Lung (tissue), 12 donors: ENCODE data around the gene MROH9. TPM values are rescaled to one million over a fixed set of nuclear protein-coding genes. Genes with fewer than 3 reads are reported as not detected.

Experiments used
- ATAC-seq: fragments of 200-7000 bp; cut with Tn5 transposase; one replicate; pipeline ENCODE4 v1.9.1; 2020; ENCODE audit warnings: moderate number of reproducible peaks; ENCODE audit not compliant: insufficient read depth, low FRiP score
- DNase-seq, 3 donors: peaks; one replicate each; pipeline ENCODE4 v3.0.0-alpha.2; 2013 to 2017
- H3K27ac ChIP-seq, 2 donors: one replicate each; pipeline ENCODE4 v1.5.1; 2013; ENCODE audit warnings: mild to moderate bottlenecking in 2 of 2, moderate library complexity in 2 of 2, control low read depth in 1 of 2, inconsistent platforms in 1 of 2, low read depth in 1 of 2, low read length in 1 of 2
- H3K27me3 ChIP-seq, 3 donors: one replicate each; pipeline ENCODE4 v1.5.1; 2013; ENCODE audit warnings: low read length in 2 of 3; ENCODE audit not compliant: control insufficient read depth in 3 of 3, insufficient read depth in 3 of 3
- H3K36me3 ChIP-seq, 4 donors: one replicate each; pipeline ENCODE4 v1.5.1; 2013; ENCODE audit warnings: low read length in 4 of 4, mild to moderate bottlenecking in 1 of 4, moderate library complexity in 1 of 4; ENCODE audit not compliant: control insufficient read depth in 4 of 4, insufficient read depth in 4 of 4
- H3K4me1 ChIP-seq, 5 donors: one replicate each; pipeline ENCODE4 v1.5.1; 2013; ENCODE audit warnings: low read length in 5 of 5, mild to moderate bottlenecking in 2 of 5, moderate library complexity in 1 of 5; ENCODE audit not compliant: control insufficient read depth in 5 of 5, insufficient read depth in 5 of 5
- H3K4me3 ChIP-seq: one replicate; pipeline ENCODE4 v1.5.1; 2013; ENCODE audit warnings: mild to moderate bottlenecking, control low read depth, moderate library complexity
- H3K9ac ChIP-seq, 2 donors: one replicate each; pipeline ENCODE4 v1.5.1; 2013; ENCODE audit warnings: low read length in 2 of 2, control low read depth in 1 of 2; ENCODE audit not compliant: insufficient read depth in 1 of 2
- H3K9me3 ChIP-seq, 4 donors: one replicate each; pipeline ENCODE4 v1.5.1; 2013; ENCODE audit warnings: low read length in 3 of 4, mild to moderate bottlenecking in 1 of 4, moderate library complexity in 1 of 4; ENCODE audit not compliant: control insufficient read depth in 4 of 4, insufficient read depth in 3 of 4
- CTCF ChIP-seq: IDR thresholded peaks from 2 replicates; pipeline ENCODE4 v1.5.1; 2012; ENCODE audit warnings: mild to moderate bottlenecking; ENCODE audit errors: control extremely low read depth, extremely low read depth
- WGBS, 2 donors: extraction: QIAGEN DNeasy Blood & Tissue Kit; methylation state at CpG; one replicate each; pipeline ENCODE4 v1.1.7; 2013; 5-methylcytosine and 5-hydroxymethylcytosine counted together
- polyA plus RNA-seq, 2 donors: library from polyadenylated mRNA; stranded (reverse); fragments of 200-250 nt; gene quantifications; one replicate each; pipeline ENCODE4 v1.2.1, GENCODE V29; 2013
- total RNA-seq, 2 donors: library from RNA; depleted of rRNA in 1 of 2; stranded (reverse); fragments of >200 nt in 1 of 2; gene quantifications; one replicate each; pipeline ENCODE4 v1.2.1, GENCODE V29; 2014 to 2021
- donor health status: control.
- donor health status: control.
- donor health status: Bipolar disorder and iron deficiency.
- donor health status: healthy.
- donor health status: DM: yes; HTN: yes; CAD: no.

The MROH9 gene
- total and polyA plus RNA-seq, 4 donors = 0.49 to 11.6 (median 2.1) TPM

GRCh38 chr1:171038284-171038683 is 103.0 kb downstream of the MROH9 start:
- no peak overlapping the region for H3K27ac ChIP-seq
- H3K9me3 ChIP-seq = no peaks in the 10 kb centered on the region
- DNase-seq = no peak
- no peak overlapping the region for H3K9ac ChIP-seq
- H3K36me3 ChIP-seq = no peaks in the 10 kb centered on the region
- H3K4me1 ChIP-seq = no peaks in the 10 kb centered on the region
- TF ChIP-seq CTCF = no peak
- no peak for ATAC-seq
- no peaks in the 10 kb centered on the region for H3K27me3 ChIP-seq
- no peak overlapping the region for H3K4me3 ChIP-seq

DNA sequence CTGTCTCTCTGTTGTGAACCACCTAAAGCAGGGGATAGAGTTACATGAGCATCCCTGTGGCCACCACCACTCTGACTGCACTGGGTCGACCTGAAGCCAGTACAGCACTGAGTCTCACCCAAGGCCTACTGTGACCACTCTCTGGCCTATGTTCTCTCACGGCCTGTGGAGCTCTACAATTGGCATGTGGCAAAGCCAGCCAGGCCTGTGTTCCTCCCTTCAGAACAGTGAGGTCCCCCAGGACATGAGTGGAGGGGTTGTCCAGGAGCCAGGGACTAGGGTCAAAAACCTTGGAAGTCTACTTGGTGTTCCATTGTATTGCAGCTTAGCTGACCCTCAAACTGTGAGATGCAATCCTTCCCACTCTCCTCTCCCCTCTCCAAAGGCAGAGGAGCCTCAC is 112.7 kb downstream of the MROH9 start:
- Histone ChIP-seq H3K4me1 (no peaks in the 10 kb centered on the region), H3K27ac (no peak overlapping the region), H3K9me3 (peaks cover 0 to 4% (median 2%) of the 10 kb centered on the region in 4 donors), H3K4me3 (no peak overlapping the region), H3K36me3 (no peaks in the 10 kb centered on the region), H3K9ac (no peak overlapping the region), H3K27me3 (no peaks in the 10 kb centered on the region)
- TF ChIP-seq CTCF = no peak
- DNase-seq = no peak
- no peak for ATAC-seq
- 77 to 86% methylated on average over 2 of the region's 2 CpGs for WGBS, 2 donors

- no peak for TF ChIP-seq CTCF
- Histone ChIP-seq H3K9me3 (peaks cover 0 to 1% (median 0%) of the 10 kb centered on the region in 4 donors), H3K27me3 (no peaks in the 10 kb centered on the region), H3K27ac (no peak overlapping the region), H3K4me1 (no peaks in the 10 kb centered on the region), H3K4me3 (no peak overlapping the region), H3K9ac (no peak overlapping the region), H3K36me3 (no peaks in the 10 kb centered on the region)
- WGBS, 2 donors = 74 to 86% methylated on average over 2 of the region's 2 CpGs
- DNase-seq (peak in 1 of 3 donors; percentile 14), ATAC-seq (no peak)
Observed at GRCh38 chr1:171052977-171053376, 117.6 kb downstream of the MROH9 start.

GRCh38 chr1:171055966-171056643 is 120.8 kb downstream of the MROH9 start:
- no peak overlapping the region for H3K27ac ChIP-seq
- ATAC-seq (no peak), DNase-seq (no peak)
- H3K36me3 ChIP-seq = no peaks in the 10 kb centered on the region
- TF ChIP-seq CTCF = no peak
- 92 to 93% methylated on average over 3 of the region's 3 CpGs for WGBS, 2 donors
- H3K4me1 ChIP-seq = no peaks in the 10 kb centered on the region
- no peaks in the 10 kb centered on the region for H3K9me3 ChIP-seq
- H3K4me3 ChIP-seq = no peak overlapping the region
- no peaks in the 10 kb centered on the region for H3K27me3 ChIP-seq
- H3K9ac ChIP-seq = no peak overlapping the region
